Measurements from ENCODE around the gene TRAF4.

- TF ChIP-seq EZH2 (IDR thresholded peaks at IDR 0.05; ENCODE audit: low read length) (no peak), CTCF (optimal IDR thresholded peaks at IDR 0.05 in 1 of 3, IDR thresholded peaks at IDR 0.05 in 1 of 3, conservative IDR thresholded peaks at IDR 0.05 in 1 of 3; ENCODE audit: extremely low read depth in 1 of 3, insufficient read depth in 2 of 3, low read length in 3 of 3) (no peak)
Observed at GRCh38 chr17:28751600-28752366, 8.0 kb downstream of the TRAF4 start.
